Measurements from ENCODE around the gene TAB2.

TAB2 gene

DNA sequence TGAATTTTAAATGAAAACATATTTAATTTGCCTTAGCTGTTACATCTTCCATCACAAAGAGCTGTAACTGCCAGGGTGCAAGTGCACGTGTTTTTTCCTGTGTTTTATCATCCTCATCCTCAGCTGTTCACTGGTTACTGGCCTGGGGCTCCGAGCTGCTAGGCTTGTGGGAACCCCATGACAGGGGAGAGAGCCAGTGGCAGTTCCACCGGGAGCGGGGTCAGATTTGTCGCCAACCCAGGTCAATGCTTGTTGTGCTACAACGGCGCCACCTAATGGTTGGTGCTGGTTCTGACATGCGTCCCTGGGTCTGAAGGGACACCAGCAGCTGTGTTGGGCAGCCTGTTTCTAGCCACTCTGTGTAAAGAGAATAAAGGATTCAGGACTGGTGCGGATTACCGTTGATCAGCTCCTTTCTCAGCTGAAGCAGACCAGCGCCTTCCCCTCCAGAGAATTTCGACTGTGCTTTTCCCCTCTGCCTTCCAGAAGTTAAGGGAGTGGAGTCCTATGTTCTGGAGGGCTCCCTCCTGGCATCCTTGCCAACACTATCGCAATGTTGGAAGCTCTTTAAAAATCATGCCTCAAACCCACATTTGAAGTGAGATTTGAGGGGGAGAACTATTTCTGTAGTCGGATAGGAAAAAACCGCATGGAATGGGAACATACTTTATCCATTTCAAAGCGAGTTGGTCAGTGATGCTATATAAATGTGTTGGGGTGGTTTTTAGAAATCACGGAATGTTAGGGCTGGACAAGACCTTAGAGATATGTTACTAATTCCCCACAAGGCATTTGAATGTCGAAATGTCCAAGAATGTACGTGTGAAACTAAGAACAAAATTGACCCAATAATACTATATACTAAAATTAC is 114.6 kb downstream of the TAB2 start (continued):
- TF ChIP-seq ZFP69B (tag by site-specific recombination; IDR thresholded peaks at IDR 0.05) (no peak), MZF1 (tag by site-specific recombination; IDR thresholded peaks at IDR 0.05; ENCODE audit: borderline replicate concordance) (no peak), ZNF132 (tag by site-specific recombination; IDR thresholded peaks at IDR 0.05; ENCODE audit: borderline replicate concordance) (no peak), ZBTB44 (tag by site-specific recombination; IDR thresholded peaks at IDR 0.05) (no peak), ZBTB21 (tag by site-specific recombination; IDR thresholded peaks at IDR 0.05) (no peak), ZNF513 (tag by site-specific recombination; IDR thresholded peaks at IDR 0.05) (peak; percentile 61; the same call in 1 of the 2 replicates), PATZ1 (tag by site-specific recombination; IDR thresholded peaks at IDR 0.05) (no peak), SP7 (tag by site-specific recombination; IDR thresholded peaks at IDR 0.05) (peak; percentile 59; the same call in 1 of the 2 replicates), ZNF354C (tag by site-specific recombination; IDR thresholded peaks at IDR 0.05; ENCODE audit: borderline replicate concordance, low read depth) (no peak), ZBTB17 (tag by site-specific recombination; IDR thresholded peaks at IDR 0.05) (peak; percentile 86), ZNF596 (tag by site-specific recombination; IDR thresholded peaks at IDR 0.05) (no peak), REST (tag by site-specific recombination; IDR thresholded peaks at IDR 0.05) (no peak), ZNF266 (tag by site-specific recombination; IDR thresholded peaks at IDR 0.05; ENCODE audit: low read depth) (no peak), ZNF248 (tag by site-specific recombination; IDR thresholded peaks at IDR 0.05) (no peak), ZNF292 (tag by site-specific recombination; IDR thresholded peaks at IDR 0.05; ENCODE audit: borderline replicate concordance, low read depth) (no peak), ZNF239 (tag by site-specific recombination; IDR thresholded peaks at IDR 0.05) (no peak), KLF8 (tag by site-specific recombination; IDR thresholded peaks at IDR 0.05) (no peak), KLF9 (tag by site-specific recombination; IDR thresholded peaks at IDR 0.05; ENCODE audit: low read depth) (no peak), YY1 (tag by site-specific recombination; IDR thresholded peaks at IDR 0.05) (no peak), ZBTB20 (tag by site-specific recombination; IDR thresholded peaks at IDR 0.05) (no peak), SCRT1 (tag by site-specific recombination; IDR thresholded peaks at IDR 0.05; ENCODE audit: borderline replicate concordance) (no peak), ZNF112 (tag by site-specific recombination; IDR thresholded peaks at IDR 0.05) (no peak), ZNF830 (tag by site-specific recombination; IDR thresholded peaks at IDR 0.05; ENCODE audit: low read depth) (no peak), OVOL3 (tag by site-specific recombination; IDR thresholded peaks at IDR 0.05) (no peak), ZXDB (tag by site-specific recombination; IDR thresholded peaks at IDR 0.05) (no peak), ZNF571 (tag by site-specific recombination; IDR thresholded peaks at IDR 0.05) (no peak), ZNF174 (tag by site-specific recombination; IDR thresholded peaks at IDR 0.05) (no peak), ZNF335 (tag by site-specific recombination; conservative IDR thresholded peaks at IDR 0.05) (no peak), OSR2 (tag by site-specific recombination; IDR thresholded peaks at IDR 0.05) (peak; percentile 36; the same call in 1 of the 2 replicates), ZNF548 (tag by site-specific recombination; IDR thresholded peaks at IDR 0.05) (no peak)
- TF ChIP-seq, protein P1, sequence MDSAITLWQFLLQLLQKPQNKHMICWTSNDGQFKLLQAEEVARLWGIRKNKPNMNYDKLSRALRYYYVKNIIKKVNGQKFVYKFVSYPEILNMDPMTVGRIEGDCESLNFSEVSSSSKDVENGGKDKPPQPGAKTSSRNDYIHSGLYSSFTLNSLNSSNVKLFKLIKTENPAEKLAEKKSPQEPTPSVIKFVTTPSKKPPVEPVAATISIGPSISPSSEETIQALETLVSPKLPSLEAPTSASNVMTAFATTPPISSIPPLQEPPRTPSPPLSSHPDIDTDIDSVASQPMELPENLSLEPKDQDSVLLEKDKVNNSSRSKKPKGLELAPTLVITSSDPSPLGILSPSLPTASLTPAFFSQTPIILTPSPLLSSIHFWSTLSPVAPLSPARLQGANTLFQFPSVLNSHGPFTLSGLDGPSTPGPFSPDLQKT (IDR thresholded peaks at IDR 0.05; ENCODE audit: borderline replicate concordance, low read depth, low read length): no peak
